LNCAP (cell line): Measurements from ENCODE around the gene RASL10A.

Source experiments
- TF ChIP-seq, protein P1 (sequence below): fragments of 450-650 bp; IDR thresholded peaks from 2 replicates; pipeline ENCODE4 v1.5.1; 2017; ENCODE audit warnings: mild to moderate bottlenecking

Gene RASL10A

DNA sequence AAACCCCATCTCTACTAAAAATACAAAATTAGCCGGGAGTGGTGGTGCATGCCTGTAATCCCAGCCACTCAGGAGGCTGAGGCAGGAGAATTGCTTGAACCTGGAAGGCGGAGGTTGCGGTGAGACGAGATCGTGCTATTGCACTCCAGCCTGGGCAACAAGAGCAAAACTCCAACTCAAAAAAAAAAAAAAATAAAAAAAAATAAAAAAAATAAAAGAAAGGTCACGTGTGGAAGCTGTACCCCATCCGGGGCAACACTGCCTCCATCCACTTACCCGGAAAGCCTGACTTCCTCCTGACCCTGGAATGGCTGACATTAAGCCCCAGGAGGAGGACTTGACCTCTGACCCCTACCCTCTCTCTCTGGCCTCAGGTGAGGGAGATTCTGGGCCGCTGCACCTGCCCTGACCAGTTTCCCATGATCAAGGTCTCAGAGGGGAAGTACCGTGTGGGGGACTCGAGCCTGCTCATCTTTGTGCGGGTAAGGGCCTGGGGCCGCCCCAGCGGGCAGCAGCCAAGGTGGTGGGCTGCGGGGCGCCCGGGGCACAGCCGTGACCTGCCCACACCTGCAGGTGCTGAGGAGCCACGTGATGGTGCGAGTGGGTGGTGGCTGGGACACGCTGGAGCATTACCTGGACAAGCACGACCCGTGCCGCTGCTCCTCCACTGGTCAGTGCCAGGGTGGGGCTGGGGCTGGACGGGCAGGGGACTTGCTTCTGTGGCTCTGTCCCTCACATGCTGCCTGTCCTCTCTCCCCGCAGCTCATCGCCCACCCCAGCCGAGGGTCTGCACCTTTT is 5.2 kb downstream of the RASL10A start:
- TF ChIP-seq, protein P1, sequence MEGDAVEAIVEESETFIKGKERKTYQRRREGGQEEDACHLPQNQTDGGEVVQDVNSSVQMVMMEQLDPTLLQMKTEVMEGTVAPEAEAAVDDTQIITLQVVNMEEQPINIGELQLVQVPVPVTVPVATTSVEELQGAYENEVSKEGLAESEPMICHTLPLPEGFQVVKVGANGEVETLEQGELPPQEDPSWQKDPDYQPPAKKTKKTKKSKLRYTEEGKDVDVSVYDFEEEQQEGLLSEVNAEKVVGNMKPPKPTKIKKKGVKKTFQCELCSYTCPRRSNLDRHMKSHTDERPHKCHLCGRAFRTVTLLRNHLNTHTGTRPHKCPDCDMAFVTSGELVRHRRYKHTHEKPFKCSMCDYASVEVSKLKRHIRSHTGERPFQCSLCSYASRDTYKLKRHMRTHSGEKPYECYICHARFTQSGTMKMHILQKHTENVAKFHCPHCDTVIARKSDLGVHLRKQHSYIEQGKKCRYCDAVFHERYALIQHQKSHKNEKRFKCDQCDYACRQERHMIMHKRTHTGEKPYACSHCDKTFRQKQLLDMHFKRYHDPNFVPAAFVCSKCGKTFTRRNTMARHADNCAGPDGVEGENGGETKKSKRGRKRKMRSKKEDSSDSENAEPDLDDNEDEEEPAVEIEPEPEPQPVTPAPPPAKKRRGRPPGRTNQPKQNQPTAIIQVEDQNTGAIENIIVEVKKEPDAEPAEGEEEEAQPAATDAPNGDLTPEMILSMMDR, result no peak

DNA sequence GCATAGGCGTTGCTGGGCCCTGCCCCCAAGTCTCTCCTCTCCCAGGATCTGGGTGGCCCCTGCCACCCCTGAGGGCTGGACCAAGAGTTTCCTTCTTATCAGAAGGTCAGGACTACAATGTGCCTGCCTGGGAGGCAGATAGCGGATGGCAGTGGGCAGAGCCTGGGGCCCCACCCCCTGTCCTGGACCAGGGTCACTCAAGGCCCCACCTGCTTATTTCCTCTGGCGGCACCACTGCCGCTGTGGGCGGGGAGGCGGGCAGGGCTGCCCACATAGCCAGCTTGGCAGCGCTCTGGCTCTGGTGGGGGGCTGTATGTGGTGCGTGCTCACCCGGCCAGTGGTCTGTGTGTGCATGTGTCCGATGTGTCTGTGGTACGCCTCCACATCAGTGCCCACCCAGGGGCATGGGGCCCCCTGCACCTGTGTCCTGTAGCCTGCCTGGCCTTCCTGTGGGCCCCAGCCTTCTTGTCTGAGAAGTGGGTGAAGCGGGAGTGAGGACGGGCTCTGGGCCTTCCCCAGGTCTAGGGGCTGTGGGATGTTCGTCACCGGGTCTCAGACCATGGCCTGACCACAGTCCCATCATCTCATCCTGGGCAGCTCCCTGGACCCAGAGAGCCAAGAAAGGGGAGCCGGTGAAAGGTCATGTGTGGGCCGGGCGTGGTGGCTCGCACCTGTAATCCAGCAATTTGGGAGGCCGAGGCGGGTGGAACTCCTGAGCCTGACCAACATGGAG is 6.0 kb downstream of the RASL10A start:
- TF ChIP-seq, protein P1, result no peak

DNA sequence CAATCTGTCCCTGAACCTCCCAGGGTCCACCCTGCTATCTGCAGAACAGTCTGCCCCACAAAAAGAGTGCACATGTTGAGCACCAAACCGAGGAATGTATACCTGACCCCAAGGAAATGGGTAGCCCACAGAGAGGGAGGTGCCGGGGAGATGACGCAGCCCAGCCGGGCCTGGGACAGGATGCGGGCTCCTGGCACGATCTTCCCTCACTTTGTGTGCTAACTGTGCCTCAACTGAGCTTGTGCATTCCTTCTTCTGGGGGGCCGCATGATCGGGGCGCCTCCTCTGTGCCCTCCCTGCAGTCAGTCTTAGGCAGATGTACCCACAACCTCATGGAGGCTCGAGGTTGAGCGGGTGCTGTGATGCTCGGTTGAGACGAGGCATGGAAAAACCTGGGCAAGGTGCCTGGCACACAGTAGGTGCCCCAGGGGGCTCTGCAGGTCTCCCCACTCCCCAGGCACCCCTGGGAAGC is 6.7 kb downstream of the RASL10A start:
- TF ChIP-seq, protein P1, result no peak

DNA sequence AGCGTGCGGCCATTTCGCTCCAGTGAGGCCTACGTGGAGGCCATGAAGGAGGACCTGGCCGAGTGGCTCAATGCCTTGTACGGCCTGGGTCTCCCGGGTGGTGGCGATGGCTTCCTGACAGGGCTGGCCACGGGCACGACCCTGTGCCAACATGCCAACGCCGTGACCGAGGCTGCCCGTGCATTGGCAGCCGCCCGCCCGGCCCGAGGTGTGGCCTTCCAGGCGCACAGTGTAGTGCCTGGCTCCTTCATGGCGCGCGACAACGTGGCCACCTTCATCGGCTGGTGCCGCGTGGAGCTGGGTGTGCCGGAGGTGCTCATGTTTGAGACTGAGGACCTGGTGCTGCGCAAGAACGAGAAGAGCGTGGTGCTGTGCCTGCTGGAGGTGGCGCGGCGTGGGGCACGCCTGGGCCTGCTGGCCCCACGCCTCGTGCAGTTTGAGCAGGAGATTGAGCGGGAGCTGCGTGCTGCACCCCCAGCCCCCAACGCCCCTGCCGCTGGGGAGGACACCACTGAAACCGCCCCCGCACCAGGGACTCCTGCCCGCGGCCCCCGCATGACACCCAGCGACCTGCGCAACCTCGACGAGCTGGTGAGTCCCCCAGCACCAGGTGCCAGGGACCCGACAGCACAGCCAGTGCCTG is 7.2 kb downstream of the RASL10A start:
- TF ChIP-seq, protein P1, result no peak

DNA sequence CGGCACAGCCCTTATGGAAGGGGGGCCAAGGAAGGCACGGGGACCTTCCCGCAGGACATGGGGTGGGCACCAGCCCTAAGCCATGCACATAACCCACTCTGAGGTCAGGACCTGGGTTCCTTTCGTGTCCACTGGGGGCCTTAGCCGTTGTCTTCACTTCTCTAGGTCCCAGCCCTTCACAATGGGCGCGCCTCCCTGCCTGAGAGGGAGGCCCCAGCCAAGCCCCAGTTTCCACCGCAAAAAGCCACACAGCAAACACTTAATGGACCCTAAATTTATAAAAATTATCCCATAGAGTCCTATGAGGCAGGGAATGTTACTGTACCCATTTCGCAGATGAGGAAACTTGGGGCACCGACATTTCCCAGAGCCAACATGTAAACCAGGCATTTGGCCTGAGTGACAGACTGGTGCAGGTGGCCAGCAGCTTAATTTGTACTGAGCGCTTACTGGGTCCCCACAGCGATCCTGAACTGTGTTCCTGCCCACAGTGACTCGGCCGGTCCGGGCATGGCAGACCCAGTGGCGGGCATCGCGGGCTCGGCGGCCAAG is 7.8 kb downstream of the RASL10A start:
- TF ChIP-seq, protein P1, result no peak

DNA sequence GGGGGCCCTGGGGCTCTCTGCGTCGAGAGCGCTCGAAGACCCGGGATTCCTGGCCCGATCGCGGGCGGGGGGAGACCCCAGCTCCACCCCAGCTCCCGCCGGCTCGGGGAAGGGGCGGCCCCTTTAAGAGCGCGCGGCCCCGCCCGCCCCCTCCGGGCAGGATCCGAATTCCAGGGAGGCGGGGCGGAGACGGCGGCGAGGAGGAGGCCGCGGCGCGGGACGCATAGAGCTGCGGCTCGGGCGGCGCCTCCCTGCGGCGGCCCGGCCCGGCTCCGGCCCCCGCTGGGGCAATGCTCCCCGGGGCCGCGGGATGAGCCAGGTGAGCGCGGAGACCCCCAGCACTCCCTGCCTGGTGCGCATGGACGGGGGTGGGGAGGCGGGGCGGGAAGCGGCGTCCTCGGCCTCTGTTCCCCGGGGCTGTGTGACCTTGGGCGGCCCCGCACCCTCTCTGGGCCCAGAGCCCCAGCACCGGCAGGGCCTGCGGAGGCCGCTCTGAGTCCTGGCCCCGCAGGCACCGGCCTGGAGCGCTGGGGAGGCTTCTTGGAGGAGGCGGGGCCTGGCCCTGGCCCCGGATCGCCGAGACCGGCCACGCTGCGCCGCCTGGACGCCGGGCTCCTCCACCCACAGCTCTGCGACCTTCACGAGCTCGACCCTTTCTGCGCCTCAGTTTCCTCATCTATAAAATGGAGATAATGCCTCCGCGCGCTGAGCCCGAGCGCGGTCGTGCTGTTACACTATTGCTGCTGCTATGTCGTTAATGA is 8.5 kb downstream of the RASL10A start:
- TF ChIP-seq, protein P1, result 0 out of 2 replicates have a peak, but pooled peaks have one; percentile 25
